Measurements from ENCODE around the gene FKBP5.

GRCh38 chr6:35723587-35723986 lies 34.9 kb upstream of the FKBP5 start:
- TF ChIP-seq RAD21 (conservative IDR thresholded peaks at IDR 0.05) (no peak), EZH2 (IDR thresholded peaks at IDR 0.05; ENCODE audit: borderline replicate concordance, insufficient read depth, low read length, poor library complexity, severe bottlenecking) (no peak), SMC3 (conservative IDR thresholded peaks at IDR 0.05; ENCODE audit: poor library complexity) (no peak), POLR2AphosphoS5 (IDR thresholded peaks at IDR 0.05) (no peak), REST (IDR thresholded peaks at IDR 0.05; ENCODE audit: borderline replicate concordance) (no peak), CTCF (IDR thresholded peaks at IDR 0.05; ENCODE audit: poor library complexity, severe bottlenecking) (no peak), TAF1 (IDR thresholded peaks at IDR 0.05; ENCODE audit: low read depth) (no peak), EP300 (conservative IDR thresholded peaks at IDR 0.05; ENCODE audit: poor library complexity, severe bottlenecking) (no peak)

Measured in neural cell (in vitro differentiated cells).